Fibroblast of the conjunctiva (primary cell): Measurements from ENCODE around the gene ERGIC1.

ENCODE experiments used
- DNase-seq: peaks from one replicate; pipeline ENCODE4 v3.0.0-alpha.2; 2010; ENCODE audit warnings: low read depth

ERGIC1 gene

DNA sequence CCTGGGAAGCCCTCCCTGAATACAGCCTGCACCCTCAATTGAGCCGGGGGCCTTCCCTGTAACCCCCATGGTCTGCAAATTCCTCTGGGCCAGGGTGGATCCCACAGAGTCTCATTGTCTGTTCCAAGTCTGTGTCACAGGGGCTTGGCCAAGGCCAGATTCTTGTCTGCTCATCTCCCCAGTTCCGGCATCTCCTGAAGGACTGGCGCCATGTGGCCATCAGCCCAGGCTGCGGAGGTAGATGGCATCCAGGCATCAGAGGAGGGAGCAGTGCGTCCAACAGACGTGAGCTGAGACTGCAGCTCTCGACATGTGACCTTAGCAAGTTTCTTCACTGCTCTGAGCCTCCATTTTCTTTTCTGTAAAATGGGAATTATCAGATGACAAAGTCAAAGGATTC is 87.9 kb downstream of the ERGIC1 start:
- DNase-seq: no peak

DNA sequence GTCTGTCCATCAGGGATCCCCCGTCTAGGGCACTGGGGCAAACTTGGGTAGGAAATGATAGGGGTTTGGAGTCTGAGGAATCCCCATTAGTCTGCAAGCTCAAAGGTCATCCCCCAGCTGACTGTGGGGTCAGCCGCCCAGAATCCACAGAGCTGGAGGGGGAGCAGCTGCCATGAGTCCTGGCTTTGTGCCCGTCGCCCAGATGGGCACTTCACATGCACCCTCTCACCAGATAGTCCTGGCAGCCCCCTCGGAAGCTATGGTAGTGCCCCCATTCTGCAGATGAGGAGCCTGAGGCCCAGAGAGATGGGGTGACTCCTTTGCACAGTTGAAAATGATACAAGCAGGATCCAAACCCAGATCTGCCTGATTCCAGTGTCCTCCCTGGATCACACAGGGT is 89.5 kb downstream of the ERGIC1 start:
- DNase-seq: no peak

DNA sequence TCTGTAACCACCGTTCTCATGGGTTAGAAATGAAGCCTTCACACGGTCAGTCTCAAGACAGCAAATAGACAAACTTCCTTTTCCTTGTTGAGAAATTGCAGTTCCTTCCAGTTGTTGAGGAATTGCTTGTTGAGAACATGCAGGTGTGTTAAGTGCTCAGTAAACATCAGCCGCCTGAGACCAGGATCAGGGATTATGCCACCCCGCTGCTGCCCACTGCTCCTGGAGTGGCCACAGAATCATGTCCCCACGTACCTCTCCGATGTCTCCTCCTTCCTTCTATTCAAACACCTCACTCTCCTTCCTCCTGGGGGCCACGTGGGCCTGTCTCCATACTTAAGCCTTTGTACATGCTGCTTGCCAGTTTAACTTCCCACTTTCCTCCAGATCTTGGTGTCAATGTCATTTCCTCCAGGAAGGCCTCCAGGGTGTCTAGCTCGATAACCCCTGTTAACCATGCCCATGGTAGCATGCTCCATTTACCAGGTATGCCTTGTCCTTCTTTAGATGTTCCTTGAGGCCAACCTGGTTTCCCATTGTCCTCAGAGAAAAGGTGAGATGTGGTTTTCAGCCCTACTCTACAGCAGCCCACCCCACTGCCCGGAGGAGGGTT is 91.4 kb downstream of the ERGIC1 start:
- no peak for DNase-seq

DNA sequence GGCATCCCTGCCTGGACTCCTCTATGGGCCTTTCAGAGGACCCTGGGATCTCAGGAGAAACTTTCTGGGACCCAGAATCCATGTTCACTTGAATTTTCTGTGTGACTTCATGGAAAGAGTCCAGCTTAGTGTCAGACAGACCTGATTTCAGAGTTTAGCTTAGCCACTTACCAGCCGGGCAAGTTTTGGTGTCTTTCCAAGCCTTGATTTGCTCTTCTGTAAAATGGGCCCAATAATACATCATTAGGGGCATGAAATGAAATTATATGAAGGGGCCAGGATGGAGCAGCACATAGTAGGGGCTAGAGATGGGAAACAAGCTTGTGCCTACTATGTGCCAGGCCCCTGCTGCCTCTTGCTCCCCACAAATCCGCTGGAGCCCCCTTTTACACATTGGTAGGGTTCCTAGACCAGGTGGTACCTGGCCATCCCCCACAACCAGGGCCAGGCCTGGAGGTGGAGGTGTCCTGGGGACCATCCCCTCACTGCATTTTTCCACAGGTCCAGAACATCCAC is 92.0 kb downstream of the ERGIC1 start:
- no peak for DNase-seq

DNA sequence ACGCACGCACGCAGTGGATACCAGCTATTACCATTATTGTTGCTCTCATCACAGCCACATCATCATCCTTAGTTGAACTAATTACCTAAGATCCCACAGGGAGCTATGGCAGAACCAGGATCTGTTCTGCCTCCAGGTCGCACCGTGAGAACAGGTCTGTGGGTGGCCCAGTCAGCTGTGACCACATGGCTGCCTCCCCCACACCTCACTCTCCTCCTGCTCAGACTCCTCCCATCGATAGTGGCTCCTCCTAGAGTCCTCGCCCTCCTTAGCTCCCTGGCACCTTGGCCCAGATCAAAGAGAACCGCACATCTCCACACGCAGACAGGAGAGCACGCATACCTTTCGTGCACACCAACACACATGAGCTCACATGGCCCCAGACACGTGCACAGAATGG is 92.7 kb downstream of the ERGIC1 start:
- DNase-seq: no peak

DNA sequence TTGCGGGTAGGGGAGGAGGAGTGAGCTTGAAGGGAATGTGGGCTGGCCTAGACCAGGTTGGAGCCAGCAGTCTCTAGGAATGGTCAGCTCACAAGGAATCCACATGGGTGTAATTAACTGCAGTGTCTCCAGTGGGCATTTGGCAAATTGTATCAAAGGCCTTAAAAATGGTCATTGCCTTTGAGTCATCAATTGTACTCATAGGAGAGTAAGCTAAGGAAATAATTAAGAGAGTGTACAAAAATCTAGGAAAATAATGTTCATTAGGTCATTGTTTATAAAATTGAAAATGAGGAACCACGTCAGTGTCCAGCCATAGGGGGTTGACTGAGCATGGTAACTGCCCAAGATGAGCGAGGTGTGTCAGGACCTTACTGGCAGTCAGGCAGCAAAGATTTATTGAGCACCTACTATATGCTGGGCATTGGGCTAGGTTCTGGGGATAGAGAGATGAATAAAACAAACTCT is 95.4 kb downstream of the ERGIC1 start:
- no peak for DNase-seq

DNA sequence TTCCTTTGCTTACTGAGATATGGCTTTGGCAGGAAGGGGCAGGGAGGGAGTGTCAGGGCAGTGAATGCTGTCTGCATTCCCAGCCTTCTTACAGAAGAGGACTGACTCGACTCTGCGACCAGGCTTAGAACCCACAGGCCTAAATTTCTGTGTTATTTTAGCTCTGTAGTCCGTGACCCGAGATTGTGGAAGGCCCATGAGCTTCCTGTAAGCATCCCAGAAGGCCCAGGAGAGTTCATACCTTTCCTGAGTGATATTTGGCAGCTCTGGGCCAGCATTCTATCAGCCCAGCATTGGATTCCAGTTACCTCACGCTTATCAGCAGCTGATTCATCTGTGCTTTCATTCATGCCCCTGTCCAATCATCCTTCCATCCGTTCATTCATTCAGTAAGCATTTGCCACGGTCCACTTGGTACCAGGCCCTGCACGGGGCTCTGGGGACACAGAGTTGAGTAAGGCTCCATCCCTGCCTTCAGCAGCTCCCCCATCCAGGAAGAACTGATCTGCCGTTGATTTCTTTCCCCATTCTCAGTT is 97.0 kb downstream of the ERGIC1 start:
- DNase-seq: no peak

DNA sequence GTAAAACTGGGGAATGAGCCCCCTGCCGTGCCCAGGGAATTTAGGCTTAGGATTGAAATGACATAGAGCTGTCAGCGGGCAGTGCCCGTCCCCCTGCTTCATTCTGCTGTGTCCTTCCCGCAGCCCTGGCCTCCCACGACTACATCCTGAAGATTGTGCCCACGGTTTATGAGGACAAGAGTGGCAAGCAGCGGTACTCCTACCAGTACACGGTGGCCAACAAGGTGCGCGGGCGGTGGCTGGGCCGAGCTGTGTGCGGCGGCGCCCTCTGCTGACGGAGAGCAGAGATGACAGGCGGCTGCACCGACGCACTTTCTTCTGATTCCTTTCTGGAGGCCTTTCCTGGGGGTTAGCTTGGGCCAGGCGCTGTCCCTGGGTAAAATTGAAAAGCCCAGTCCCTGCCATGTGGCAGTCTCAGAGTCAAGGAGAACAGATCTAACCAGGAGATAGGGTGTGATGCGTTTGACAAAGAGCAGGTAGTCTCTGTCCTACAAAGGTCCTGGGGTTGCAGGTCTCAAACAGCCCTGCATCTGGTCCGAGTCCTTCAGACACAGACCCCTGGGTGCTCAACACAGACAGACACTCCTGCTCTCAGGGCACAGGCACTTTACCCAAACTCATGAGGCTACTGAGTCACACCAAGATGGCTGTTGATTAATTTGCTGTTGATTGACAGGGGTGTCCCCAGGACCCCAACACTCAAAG is 98.4 kb downstream of the ERGIC1 start:
- DNase-seq: no peak

DNA sequence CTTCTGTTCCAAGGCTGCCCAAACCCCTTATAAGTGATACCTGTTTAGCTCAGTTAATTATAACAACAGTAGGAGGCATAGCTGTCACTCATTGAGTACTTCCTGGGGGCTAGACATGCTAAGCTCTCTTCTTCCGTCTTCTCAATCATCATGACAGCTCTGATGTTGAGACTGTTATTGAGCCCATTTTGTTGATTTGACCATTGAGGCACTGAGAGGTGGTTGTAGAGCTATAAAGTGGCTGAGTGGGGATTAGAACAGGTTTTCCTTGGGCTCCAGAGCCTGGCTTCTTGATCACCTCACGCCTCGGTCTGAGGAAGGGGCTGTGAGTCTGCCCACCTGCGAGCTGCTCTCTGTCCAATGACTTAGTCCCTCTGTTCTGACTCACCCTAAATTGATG is 99.2 kb downstream of the ERGIC1 start:
- DNase-seq: no peak

DNA sequence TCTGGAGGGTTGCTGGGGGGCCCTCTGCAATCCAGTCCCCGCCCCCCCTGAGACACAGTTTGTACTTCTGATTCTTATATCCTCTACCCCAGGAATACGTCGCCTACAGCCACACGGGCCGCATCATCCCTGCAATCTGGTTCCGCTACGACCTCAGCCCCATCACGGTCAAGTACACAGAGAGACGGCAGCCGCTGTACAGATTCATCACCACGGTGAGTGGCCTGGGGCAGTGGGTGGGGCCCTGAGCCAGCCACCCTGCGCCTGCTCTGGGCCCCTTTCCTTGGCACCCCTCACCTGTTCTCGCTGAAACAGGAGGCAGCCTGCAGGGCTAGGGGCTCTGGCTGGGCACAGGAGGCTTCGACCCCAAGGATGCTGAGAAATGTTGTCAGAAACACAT is 101.0 kb downstream of the ERGIC1 start:
- DNase-seq: no peak

DNA sequence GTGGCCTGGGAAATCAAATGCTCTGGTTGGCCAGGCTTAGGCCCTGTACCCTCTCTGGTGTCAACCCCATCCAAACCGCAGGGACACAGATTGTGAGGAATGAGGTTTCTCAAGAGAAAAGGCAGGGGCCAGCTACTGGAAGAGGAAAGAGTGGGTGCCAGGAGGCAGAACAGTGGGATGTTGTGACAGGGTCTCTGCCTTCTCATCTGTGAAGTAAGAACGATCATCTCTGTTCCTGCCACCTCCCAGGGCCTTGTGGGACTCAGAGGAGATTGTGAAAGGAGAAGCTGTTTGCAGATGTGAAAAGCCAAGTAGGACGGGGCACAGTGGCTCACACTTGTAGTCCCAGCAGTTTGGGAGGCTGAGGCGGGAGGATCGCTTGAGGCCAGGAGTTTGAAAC is 102.3 kb downstream of the ERGIC1 start:
- no peak for DNase-seq

DNA sequence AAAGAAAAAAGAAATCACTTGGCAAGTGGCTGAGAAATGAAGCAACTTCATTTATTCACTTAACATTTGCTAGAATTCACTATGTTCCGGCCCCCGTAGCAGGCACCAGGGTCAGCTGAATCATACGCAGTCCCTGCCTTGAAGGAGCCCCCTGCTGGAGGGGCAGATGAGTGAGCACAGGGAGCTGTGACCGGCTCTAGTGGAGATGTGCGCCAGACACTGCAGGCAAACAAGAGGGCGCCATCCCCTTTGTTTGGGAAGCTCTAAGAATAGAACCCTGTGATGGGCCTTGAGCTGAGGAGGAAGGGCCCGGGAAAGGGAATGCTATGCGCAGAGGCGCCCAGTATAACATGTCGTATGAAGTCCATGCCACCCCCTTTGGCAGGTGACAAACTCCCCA is 105.0 kb downstream of the ERGIC1 start:
- DNase-seq: no peak

DNA sequence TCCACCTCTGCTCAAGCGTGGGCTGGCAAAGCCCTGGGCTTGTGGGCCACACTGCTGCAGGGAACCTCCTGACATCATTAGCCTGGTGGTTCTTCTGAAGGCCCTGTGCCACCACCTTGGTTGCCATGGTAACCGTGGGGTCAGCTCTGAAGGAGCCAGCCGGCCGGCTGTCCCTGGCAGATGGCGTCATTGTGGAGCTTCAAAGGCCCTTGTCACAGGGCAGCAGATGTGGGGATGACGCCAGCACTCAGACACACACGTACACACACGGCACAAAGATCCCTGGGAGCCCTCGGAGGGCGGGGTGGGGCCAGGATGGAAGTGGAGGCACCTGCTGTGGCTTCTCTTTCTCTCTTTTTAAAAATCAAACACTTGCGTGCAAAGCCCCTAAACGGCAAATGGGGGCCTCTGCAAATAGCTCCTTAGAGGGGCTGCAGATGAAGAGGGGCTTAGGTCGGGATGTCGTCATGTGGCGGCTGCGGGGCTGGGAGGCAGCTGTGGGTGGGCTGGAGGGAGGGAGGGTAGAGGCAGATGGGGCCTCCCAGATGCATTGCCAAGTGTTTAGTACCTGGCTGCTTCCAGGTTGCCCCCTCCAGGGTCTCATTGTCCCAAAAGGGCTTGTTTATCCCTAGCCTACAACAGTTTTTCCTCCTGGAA is 105.7 kb downstream of the ERGIC1 start:
- DNase-seq: no peak

DNA sequence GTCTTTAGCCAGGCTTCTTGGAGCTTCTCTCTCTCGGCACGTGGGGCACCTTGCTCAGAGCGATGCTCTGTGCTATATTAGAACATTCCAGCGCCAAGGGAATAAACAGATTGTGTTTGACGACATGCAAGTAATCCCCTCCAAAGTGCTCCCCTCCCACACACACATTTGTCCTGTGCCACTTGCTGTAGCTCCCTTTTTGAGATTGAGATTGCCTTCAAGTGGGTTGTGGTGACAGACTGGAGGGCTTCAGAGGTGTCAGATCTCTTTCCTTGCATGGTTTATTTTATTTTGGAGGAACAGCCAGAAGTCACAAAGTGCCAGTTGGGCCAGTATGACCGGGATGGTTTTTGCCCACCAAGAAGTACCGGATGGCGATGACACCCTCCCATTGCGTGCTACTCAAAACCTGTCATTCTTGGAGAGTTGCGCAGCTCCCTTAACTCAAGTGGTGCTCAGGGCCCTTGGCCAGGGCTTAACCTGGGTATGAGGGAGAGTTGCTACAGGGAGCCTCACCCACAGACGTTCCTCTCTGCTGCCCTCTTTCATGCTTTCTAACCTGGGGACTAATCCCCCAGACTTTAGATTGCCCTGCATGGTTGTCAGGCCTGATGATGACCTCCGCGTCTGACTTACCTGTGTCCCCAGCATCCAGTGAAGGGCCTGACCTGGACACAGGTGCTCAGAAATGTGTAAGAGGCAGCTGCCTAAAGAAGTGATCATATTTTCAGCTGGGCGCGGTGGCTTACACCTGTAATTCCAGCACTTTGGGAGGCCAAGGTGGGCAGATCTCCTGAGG is 106.4 kb downstream of the ERGIC1 start:
- no peak for DNase-seq

DNA sequence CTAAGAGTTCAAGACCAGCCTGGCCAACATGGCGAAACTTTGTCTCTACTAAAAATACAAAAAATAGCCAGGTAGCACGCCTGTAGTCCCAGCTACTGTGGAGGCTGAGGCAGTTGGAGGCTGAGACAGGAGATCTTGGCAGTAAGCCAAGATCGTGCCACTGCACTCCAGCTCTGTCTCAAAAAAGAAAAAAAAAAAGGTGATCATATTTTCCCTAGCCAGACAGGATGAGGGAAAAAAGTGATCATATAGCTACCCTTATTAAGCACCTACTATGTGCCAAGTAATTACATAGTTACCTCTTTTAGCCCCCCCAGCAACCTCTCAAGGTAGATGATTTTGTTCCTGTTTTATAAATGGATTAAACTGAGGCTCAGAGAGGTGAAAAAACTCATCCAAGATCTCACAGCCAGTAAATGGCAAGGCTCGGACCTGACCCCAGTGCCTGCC is 107.0 kb downstream of the ERGIC1 start:
- DNase-seq: no peak

DNA sequence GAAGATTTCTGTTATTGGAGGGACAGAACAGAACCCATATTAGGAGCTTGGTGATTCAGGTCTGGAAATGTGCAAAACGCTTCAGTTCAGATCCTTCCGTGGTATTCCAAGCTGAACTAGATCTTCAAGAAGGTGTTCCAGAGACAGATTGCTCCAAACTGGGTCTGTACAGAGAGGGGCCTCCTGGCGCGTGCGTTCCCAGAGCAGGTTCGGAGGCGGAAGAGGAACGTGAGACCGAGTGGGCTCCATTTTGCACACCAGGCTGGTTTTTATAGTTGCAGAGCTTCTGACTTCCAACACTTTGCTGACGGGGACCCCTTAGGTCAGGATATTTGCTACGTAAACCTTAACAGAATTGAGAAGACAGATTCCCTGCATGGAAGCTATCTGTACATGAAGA is 108.5 kb downstream of the ERGIC1 start:
- DNase-seq: no peak

DNA sequence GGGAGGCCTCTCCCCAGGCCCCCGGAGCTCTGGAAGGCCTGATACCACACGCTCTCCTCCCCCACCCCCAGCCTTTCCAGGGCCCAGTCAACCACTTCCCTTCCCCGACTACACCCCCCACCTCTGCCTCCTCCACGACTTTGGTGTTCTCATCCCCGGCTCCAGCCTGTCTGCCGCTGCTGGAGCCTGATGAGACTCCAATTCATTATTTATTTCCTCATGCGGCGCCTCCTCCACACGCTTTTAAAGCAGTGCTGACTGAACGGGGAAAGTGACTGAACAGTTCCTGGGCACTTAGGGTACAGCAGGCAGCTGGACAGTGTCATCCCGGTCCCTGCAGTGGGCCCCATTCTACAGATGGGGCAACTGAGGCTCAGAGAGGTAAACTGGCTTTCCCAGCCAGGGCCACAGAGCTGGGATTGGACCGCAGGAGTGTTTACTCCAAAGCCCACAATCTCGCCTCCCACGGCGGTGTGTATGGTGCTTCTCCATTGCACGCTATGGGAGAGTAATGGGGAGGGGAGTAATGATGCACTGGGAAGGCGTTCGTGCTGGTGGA is 109.3 kb downstream of the ERGIC1 start:
- DNase-seq: no peak

DNA sequence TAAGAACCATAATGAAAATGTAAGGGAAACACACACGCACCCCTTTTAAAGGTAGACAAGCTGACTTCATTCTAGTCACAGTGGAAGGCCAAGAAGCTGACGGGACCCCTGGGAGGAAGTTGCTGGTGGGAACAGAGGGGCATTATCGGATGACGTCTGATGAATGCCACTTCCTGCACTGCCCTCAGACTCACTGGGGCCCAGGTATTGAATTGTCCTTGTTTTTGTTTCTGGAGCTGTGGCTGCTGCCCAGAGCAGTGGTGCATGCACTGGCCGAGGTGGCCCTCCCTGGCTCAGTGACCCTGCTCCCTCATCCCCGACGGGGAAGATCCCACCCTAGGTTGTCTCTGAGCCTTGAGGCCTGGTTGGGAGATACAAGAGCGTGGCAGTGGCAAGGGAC is 109.9 kb downstream of the ERGIC1 start:
- no peak for DNase-seq

DNA sequence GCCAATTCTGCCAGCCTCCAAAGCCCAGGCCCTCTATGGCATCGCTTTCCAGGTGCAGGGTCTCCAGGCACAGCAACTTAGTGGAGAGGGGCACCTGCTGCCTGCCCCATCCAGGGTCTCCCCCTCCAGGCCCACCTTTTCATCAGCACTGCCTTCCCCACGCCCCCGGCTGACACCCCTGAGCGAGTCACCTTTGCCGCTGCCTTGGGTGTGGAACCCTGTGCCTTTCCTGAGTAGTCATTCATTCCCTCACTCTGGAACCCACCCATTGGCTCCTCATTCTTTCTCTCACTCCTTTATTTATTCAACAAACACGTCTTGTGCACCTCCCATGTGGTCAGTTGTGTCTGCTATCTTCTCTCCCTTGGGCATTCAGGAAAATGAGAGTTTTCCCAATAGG is 110.7 kb downstream of the ERGIC1 start:
- DNase-seq: no peak

DNA sequence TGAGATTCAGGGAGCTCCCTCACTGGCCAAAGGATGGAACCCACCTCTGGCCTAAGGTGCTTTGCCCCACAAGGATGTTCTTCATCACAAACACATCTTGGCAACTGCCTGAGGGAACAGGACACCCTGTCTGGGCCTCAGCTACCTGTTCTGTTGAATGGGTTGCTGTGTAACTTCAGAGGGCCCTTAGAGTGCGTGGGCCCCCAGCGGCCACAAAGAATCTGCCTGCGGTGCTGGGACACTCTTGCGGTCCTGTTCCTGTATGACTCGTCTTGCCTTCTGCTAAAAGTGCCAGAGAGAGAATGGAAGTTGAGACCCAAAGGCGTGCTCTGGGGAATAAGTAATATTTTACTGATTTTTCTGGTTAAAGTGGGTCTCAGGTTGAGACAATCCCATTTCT is 111.1 kb downstream of the ERGIC1 start:
- DNase-seq: no peak

DNA sequence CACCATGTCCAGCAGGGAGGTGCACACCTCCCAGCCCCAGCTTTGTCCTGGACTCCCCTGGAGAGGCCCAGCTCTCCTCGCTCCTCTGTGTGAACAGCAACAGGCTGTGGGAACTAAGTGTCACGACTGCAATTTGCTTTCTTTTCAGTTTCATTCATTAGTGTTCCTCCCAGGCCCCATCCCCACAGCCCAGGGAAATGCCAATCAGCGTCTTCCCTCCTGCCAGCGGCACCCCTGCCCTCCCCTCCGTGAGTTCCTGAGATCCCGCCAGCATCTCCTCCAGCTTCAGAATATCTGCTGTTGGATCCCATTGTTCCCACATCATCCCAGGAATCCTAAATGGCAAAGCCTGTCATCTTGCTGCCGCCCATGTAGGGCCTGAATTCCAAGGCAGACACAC is 112.1 kb downstream of the ERGIC1 start:
- no peak for DNase-seq

DNA sequence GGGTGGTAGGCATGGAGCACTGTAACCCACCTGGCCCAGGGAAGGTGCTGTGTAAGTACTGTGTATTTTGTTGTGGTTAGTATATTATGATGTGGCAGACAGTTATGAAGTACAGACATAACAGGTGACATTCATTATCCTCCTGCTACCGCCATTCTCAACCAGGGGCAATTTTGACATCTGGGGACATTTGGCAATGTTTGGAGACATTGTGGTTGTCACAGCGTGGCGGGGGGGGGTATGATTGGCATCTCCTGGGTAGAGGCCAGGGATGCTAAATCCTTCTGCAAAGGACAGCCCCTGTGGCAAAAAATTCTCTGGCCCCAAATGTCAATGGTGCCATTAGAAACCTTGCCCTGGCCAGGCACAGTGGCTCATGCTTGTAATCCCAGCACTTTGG is 115.4 kb downstream of the ERGIC1 start:
- DNase-seq: no peak
